OCI-LY3 (cell line): ENCODE data around the gene RNF145.

Source experiments
- H2AFZ ChIP-seq: fragments of 200-600, 300-600 bp; shearing (Covaris generic); 2 replicates; pipeline ENCODE4 v1.6.0; 2014; ENCODE audit warnings: antibody characterized with exemption, low read depth, low read length
- H3K27ac ChIP-seq: fragments of 200-600, 300-600 bp; sonication (generic); 2 replicates; pipeline ENCODE4 v1.5.1; 2014; ENCODE audit warnings: mild to moderate bottlenecking, low read length, moderate library complexity, mixed read lengths
- H3K27me3 ChIP-seq: fragments of 200-600, 300-600 bp; sonication (generic); 2 replicates; pipeline ENCODE4 v1.6.1; 2014; ENCODE audit warnings: low read depth, low read length, mixed read lengths
- H3K36me3 ChIP-seq: fragments of 200-600, 300-600 bp; sonication (generic); replicated peaks from 2 replicates; pipeline ENCODE3; 2014; ENCODE audit warnings: low read depth, low read length, mixed read lengths
- H3K4me1 ChIP-seq: fragments of 300-600, 200-600 bp; sonication (generic); 2 replicates; pipeline ENCODE4 v1.6.1; 2014; ENCODE audit warnings: low read length, mixed read lengths
- H3K4me2 ChIP-seq: fragments of 200-600, 300-600 bp; sonication (generic); 2 replicates; pipeline ENCODE4 v1.6.1; 2014; ENCODE audit warnings: low read length, mixed read lengths
- H3K4me3 ChIP-seq: fragments of 300-600, 200-600 bp; sonication (generic); 2 replicates; pipeline ENCODE4 v1.5.1; 2014; ENCODE audit warnings: antibody characterized with exemption, mild to moderate bottlenecking, low read length, moderate library complexity
- H3K79me2 ChIP-seq: fragments of 300-600, 200-600 bp; shearing (Covaris generic); 2 replicates; pipeline ENCODE4 v1.6.1; 2014; ENCODE audit warnings: mild to moderate bottlenecking, low read length, mixed read lengths
- H3K9ac ChIP-seq: fragments of 300-600, 200-600 bp; shearing (Covaris generic); 2 replicates; pipeline ENCODE4 v1.6.0; 2014; ENCODE audit warnings: mild to moderate bottlenecking, low read length, moderate library complexity
- H3K9me3 ChIP-seq: fragments of 200-600, 300-600 bp; shearing (Covaris generic); 2 replicates; pipeline ENCODE4 v1.6.1; 2014; ENCODE audit warnings: low read length, mixed read lengths; ENCODE audit not compliant: insufficient read depth
- H4K20me1 ChIP-seq: fragments of 200-600, 300-600 bp; sonication (generic); 2 replicates; pipeline ENCODE4 v1.6.1; 2016; ENCODE audit warnings: low read length, mixed read lengths; ENCODE audit not compliant: insufficient read depth
- CTCF ChIP-seq: fragments of 200-600, 300-600 bp; sonication (generic); IDR thresholded peaks from 2 replicates; pipeline ENCODE4 v1.5.1; 2014; ENCODE audit warnings: antibody characterized with exemption, low read length, low read depth
- EZH2phosphoT487 ChIP-seq: fragments of 200-600 bp; shearing (Covaris generic); IDR thresholded peaks from 2 replicates; pipeline ENCODE4 v1.6.1; 2018; ENCODE audit warnings: antibody characterized with exemption, mixed run types, low read depth

RNF145 gene

GRCh38 chr5:159181651-159182050, 27.7 kb downstream of the RNF145 start:
- TF ChIP-seq EZH2phosphoT487 = no peak
- no peak for TF ChIP-seq CTCF
- Histone ChIP-seq H3K36me3 (peaks cover 24% of the 10 kb centered on the region), H3K9me3 (no peaks in the 10 kb centered on the region), H4K20me1 (peaks cover 19% of the 10 kb centered on the region), H3K4me1 (peaks cover 73% of the 10 kb centered on the region), H3K4me3 (no peak overlapping the region; the same call in 1 of the 2 replicates), H3K27me3 (no peaks in the 10 kb centered on the region), H3K79me2 (peaks cover 89% of the 10 kb centered on the region), H2AFZ (no peak overlapping the region), H3K9ac (no peak overlapping the region), H3K4me2 (peak overlapping the region; percentile 50), H3K27ac (peak overlapping the region; percentile 80)

- Histone ChIP-seq H2AFZ (no peak overlapping the region), H3K27me3 (no peaks in the 10 kb centered on the region), H3K4me1 (peaks cover 70% of the 10 kb centered on the region), H3K4me2 (peak overlapping the region; percentile 50), H3K9me3 (no peaks in the 10 kb centered on the region), H3K79me2 (peaks cover 84% of the 10 kb centered on the region), H3K4me3 (no peak overlapping the region), H4K20me1 (peaks cover 19% of the 10 kb centered on the region), H3K9ac (no peak overlapping the region), H3K27ac (peak overlapping the region; percentile 80), H3K36me3 (peaks cover 26% of the 10 kb centered on the region)
- TF ChIP-seq EZH2phosphoT487 (no peak), CTCF (no peak)
Measured at GRCh38 chr5:159181152-159181551, 28.2 kb downstream of the RNF145 start.

- H3K9me3 ChIP-seq = no peaks in the 10 kb centered on the region
- H3K79me2 ChIP-seq = peaks cover 69% of the 10 kb centered on the region
Measured at GRCh38 chr5:159179529-159180305, 29.6 kb downstream of the RNF145 start.

More at GRCh38 chr5:159179529-159180305, 29.6 kb downstream of the RNF145 start:
- Histone ChIP-seq H3K4me2 (peak overlapping the region; percentile 44), H3K4me3 (peak overlapping the region; percentile 6; the same call in 1 of the 2 replicates), H3K27ac (peak overlapping the region; percentile 80), H3K27me3 (no peaks in the 10 kb centered on the region), H3K4me1 (peaks cover 56% of the 10 kb centered on the region), H3K9ac (no peak overlapping the region), H2AFZ (no peak overlapping the region), H4K20me1 (peaks cover 15% of the 10 kb centered on the region; the same call in 1 of the 2 replicates), H3K36me3 (peaks cover 35% of the 10 kb centered on the region)
- no peak for TF ChIP-seq CTCF
- no peak for TF ChIP-seq EZH2phosphoT487
